Raji (cell line): ENCODE results near the gene RXFP2.

ENCODE experiments used
- POLR2A ChIP-seq: IDR thresholded peaks from 2 replicates; pipeline ENCODE4 v1.6.1; 2011; ENCODE audit warnings: low read depth, low read length, control low read depth; ENCODE audit not compliant: insufficient read depth

Gene RXFP2

DNA sequence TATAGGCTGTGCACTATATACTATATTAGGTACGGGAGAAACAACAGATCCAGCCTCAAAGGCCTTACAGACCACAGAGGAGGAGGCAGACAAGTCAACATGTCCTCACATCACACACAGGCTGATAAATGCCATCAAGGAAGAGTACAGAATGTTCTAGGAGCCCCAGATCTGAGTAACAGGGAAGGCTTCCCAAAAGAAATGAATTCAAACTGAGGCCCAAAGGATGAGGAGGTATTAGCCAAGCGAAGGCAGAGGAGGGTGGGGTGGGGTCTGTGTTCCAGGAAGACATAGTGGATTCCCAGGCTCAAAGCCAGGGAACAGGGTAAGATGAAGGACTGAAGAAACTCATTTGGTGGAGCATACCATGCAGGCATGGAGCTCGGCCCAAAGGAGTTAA, 55.1 kb downstream of the RXFP2 start:
- no peak for TF ChIP-seq POLR2A

DNA sequence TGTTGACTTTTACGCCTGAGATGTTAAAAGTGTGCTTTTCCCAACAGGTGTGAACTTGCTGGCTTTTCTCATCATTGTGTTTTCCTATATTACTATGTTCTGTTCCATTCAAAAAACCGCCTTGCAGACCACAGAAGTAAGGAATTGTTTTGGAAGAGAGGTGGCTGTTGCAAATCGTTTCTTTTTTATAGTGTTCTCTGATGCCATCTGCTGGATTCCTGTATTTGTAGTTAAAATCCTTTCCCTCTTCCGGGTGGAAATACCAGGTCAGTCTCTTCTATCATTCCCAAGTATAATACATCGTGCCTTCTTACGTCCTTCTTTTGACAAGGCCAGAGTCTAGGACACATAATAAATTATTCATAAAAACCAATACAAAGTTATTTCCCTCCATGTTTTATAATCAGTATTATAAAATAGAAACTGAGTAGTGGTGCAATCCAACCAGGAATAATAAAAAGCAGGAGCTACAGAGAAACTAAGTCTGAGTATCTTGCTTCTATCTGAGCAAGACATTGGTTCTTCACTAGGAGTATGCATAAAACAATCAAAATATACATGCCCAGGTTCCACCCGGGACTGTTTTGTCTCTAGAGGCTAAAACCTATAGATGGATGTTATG, 57.9 kb downstream of the RXFP2 start:
- no peak for TF ChIP-seq POLR2A

DNA sequence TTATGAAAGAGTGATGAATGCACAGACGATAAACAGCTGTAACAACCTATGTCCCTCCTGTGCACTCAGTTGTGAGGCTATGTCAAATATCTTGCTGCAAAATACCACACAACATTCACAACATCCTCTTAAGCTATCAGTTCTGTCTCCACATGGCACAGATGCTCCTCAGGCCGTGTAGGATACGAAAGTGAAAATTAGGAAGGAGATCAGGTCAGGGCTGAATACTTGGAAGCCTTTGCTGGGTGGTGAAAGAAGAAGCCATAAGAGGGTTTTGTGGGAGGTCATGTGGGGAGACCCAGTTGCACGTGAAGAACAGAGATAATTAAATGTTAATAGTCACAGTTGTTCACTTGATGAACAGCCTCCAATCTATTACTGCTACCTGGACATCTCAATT, 58.9 kb downstream of the RXFP2 start:
- no peak for TF ChIP-seq POLR2A

DNA sequence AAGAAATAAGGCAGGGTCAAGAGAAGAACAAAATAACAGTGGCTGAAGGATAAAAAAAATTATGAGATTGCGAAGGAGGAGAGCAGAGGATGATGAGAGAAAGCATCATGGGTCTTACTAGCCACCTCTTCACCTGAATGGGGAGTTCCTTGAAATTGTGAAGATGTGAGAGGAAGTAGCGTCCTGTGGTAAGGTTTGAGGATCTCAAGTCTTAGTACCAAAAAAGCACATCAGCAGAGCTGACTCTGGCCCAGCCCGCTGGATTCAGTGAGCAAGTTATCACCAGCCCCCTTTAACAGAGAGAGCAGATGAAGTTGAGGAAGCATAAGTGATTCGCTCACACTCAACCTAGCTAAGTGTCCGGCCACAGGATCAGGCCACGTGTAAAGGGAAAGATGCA, 61.8 kb downstream of the RXFP2 start:
- TF ChIP-seq POLR2A, result no peak

DNA sequence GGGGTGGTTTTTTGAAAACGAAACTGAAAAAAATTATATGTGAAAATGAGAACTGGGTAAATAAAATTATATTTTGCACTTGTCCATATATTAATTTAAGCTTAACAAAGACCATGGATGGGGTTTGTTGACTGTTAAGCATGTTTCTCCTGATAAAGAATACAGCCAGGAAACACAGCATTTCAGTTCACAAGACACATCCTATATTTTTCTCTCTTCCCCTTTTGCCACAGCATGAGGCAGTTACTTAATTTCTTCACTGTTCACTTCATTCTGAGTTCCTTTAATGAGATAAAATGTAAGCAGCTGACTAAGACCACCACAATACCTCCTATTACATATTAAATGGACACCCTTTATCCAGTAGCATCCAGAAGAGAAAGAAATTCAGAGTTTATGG, 64.0 kb downstream of the RXFP2 start:
- no peak for TF ChIP-seq POLR2A

DNA sequence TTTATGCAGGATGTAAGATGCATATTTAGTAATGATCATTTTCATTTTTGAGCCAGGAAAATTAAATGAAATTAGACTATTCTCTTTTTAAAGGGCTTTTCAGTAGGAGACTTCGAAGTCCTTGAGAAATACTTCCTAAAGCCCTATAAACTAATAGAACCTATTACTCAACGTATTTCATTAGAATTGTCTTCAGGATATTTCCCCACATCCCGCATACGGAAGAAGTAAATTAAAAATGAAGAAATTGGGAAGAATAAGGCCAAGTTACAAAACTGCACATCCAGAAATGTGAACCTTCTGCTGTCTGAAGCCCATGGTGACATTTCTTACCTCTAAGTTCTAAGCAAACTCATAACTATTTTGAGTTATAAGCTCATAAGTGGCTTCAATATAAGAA, 66.5 kb downstream of the RXFP2 start:
- TF ChIP-seq POLR2A, result no peak

DNA sequence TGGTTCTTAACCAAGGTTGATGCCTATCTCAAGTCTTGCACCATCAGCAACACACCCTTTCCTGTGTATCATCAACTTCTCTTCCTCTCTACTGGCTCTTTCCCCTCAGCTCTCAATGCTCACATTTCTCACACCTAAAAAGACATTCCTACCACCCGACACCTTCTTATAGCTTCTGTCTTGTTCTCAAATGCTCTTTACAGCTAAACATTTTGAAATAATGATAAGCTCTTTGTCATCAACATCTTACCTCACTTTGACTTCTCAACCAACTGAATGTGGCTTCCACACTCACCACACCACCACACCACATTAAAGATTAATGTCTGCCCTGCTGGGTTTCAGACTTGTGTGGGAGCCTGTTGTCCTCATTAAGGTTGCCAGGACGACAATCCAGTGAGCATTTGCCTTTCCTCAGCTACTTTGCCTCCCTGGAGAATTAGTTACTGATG, 67.8 kb downstream of the RXFP2 start:
- TF ChIP-seq POLR2A, result no peak

DNA sequence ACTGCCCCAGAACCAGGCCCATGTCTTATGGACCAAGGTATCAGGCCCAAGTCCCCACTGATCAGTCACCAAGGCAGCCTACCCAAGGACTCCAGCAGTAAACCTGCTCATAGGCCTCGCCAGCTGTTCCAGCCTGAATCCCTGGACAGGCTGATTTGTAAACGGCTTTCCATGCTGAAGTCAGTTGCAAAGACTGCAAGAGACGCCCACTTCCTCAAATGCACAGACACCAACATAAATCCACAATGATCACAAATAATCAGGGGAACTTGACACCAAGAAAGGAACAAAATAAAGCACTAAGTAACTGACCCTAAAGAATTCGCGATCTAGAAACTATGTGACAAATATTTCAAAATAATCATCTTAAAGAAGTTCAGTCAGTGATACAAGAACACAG, 75.2 kb downstream of the RXFP2 start:
- TF ChIP-seq POLR2A, result no peak

DNA sequence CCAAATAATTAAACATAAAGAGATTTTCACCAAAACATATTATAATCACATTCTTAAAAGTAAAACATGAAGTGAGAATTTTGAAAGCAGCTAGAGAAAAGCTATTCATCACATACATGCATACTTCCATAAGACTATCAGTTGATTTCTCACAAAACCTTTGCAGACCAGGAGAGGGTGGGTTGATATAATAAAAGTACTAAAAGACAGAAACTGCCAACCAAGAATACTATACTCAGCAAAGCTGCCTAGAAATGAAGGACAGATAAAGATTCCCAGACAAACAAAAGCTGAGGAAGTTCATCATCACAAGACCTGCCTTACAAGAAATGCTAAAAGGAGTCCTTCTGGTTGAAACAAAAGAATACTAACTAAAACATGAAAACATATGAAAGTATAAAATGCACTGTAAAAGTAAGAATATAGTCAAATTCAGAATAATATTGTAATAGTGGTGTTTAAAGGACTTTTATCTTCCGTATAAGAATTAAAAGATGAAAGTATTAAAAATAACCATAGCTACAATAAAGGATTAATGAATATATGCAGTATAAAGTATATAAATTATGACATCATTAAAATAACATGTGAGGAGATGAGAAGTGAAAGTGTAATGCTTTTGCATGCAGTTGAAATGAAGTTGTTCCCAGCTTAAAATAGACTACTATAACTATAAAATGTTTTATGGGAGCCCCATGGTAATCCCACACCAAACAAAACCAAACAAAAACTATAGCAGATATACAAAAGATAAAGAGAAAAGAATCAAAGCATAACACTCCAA, 76.2 kb downstream of the RXFP2 start:
- no peak for TF ChIP-seq POLR2A

DNA sequence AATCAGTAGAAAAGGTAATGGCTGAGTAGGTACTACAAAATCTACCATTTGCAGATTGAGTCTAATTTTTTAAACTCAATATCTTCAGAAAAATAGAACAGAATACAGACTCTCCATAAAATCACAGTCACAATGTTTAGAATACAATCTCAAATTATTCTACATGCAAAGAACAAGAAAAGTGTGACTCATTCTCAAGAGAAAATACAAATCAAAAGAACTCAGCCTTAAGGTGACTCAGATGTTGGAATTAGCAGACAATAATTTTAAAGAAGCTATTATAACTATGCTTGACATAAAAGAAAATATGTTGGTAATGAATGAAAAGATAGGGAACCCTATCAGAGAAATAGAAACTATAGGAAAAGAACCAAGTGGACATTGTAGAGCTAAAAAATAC, 78.9 kb downstream of the RXFP2 start:
- TF ChIP-seq POLR2A, result no peak

DNA sequence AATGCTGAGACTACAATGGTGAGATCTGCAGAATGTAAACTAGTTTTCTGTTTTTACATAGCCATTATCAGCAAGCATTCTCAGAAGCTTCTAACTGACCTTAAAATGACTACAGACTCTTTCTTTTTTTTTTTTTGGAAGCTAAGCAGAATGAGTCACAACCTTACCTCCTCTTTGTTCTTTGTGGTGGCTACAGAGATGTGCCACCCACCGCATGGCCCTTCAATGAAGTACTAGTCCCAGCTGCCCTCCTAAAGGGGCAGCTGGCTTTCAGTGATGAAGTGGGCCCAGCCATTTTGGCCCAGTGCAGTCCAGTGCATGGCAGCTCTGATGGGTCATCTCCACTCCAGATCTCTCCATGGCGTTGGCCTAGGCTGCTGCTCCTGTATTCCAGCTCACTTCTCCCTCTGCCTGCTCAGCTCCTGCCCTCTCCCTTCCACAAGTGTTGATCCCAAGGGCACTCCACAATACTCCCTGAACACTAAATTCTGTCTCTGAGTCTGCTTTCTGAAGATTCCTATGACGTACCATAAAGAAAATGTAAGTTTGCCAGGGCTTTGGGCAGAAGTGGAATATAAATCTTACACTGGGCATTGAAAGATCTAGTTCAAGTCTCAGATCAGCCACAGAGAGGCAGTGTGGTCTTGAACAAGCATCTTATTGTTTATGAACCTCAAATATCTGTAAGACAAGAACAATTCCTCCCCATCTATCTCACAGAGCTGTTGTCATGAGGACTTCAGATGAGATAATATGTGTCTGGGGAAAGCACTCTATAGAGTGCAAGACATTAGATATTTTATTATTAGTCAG, 85.6 kb downstream of the RXFP2 start:
- no peak for TF ChIP-seq POLR2A

DNA sequence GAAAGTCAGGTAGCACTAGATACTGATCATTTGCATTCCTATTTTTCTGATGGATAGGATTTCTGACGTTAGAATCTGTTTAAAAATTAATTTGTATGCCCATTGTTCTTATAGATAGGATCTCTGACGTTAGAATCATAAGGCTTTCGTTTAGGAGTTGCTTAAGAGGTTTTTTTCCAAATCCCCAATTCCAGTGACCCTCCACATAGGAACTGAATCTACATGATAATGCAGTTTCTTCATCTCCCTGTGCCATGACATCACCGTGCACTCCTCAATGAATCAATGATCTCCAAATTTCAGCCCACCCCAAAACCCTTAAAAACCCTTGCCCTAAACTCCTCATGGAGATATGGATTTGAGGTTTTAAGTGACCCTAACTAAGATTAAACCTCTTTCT, 87.2 kb downstream of the RXFP2 start:
- TF ChIP-seq POLR2A, result no peak

DNA sequence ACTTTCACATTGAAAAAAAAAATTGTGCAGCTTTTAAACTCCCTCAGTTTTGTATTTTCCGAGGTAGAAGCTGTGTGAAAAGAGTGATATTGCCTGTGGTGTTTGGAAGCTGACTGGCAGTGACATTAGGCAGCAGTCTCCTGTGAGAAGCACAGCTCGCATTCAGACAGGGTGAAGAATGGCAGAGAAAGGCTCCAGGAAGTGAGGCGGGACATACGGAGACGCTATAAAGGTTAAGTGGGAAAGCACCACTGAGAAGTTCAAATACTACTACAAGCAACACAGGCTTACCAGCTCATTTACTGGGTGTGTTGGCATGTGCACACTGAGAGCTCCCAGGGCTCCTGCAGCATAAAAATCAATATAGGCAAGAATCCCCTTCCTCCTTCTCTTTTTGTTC, 88.4 kb downstream of the RXFP2 start:
- no peak for TF ChIP-seq POLR2A

DNA sequence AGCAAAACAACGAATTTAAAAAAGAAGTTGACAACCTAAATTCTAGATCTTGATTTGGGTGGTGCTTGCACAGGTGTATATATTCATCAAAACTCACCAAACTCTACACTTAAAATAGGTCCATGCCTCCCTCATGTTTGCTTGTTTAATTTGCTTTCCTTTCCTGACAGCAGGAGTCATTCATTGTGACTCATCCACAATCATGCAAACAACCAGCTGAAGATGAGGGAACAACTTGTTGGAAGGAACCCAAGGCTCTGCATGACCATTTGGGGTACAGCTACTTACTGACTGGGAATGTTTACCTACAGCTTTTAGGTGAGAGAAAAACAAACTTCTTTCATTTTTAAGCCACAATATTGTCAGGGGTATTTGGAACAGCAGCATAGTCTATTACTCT, 96.6 kb downstream of the RXFP2 start:
- TF ChIP-seq POLR2A, result no peak

DNA sequence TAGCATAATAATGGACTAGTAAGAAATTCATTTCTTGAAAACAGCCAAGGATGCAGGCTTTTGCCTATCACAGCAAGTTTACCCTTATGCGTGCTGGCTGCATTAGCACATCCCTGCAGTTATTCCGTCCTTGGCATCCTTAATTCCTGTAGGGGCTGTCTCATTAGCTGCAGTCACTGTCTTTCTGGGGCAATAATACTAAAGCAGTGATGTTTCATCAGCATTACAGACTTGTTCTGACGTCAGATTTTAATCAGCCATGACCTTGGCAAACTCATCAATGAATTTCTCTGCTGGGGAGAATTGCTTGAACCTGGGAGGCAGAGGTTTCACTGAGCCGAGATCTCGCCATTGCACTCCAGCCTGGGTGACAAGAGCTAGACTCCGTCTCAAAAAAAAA, 103.7 kb downstream of the RXFP2 start:
- TF ChIP-seq POLR2A, result no peak
